Ovary (tissue), 3 donors: ENCODE measurements around the gene C11orf97.

Experiments
- CTCF ChIP-seq, 3 donors: fragments of 450-650 bp in 2 of 3; fragments of 200-600 bp in 1 of 3; IDR thresholded peaks; one replicate each; pipeline versions ENCODE4 v1.5.1 to v1.8.0; 2016 to 2022; ENCODE audit warnings: antibody characterized with exemption in 3 of 3, mild to moderate bottlenecking in 1 of 3
- EP300 ChIP-seq: sonication (generic); formaldehyde crosslinking; IDR thresholded peaks from one replicate; pipeline ENCODE4 v1.6.1; 2017; ENCODE audit warnings: antibody characterized with exemption
- POLR2A ChIP-seq: fragments of 450-650 bp; IDR thresholded peaks from one replicate; pipeline ENCODE4 v1.6.1; 2017; ENCODE audit warnings: antibody characterized with exemption, mild to moderate bottlenecking, moderate library complexity
- donor health status: DM: no; HTN: no; CAD: no.

- TF ChIP-seq CTCF (IDR thresholded peaks at IDR 0.05) (no peak), POLR2A (no peak), EP300 (no peak)
These were observed 18.1 kb upstream of the C11orf97 start for GRCh38 chr11:94494126-94494680.
